GM12878 (cell line): Measurements from ENCODE around the gene SHMT1.

Source experiments
- MYC ChIP-seq: IDR thresholded peaks from 2 replicates; pipeline ENCODE4 v1.6.1; 2011; ENCODE audit warnings: mild to moderate bottlenecking, low read length, moderate library complexity, inconsistent platforms; ENCODE audit not compliant: insufficient read depth, insufficient replicate concordance, insufficient read length, severe bottlenecking
- NBN ChIP-seq: fragments of 450-650 bp; IDR thresholded peaks from 2 replicates; pipeline ENCODE4 v1.6.1; 2016
- POLR2A ChIP-seq: IDR thresholded peaks from 2 replicates; pipeline ENCODE4 v1.6.1; 2011; ENCODE audit warnings: low read depth, mild to moderate bottlenecking, low read length
- TCF12 ChIP-seq: IDR thresholded peaks from 2 replicates; pipeline ENCODE4 v1.6.1; 2011; ENCODE audit warnings: low read depth, mild to moderate bottlenecking, low read length
- TF ChIP-seq, protein P1 (sequence below), 3 experiments: IDR thresholded peaks in 2 of 3; conservative IDR thresholded peaks in 1 of 3; 2 replicates each; pipeline ENCODE4 v1.5.1; 2011; ENCODE audit warnings: low read depth in 3 of 3, low read length in 3 of 3, mild to moderate bottlenecking in 3 of 3, control low read depth in 2 of 3, moderate library complexity in 2 of 3, inconsistent platforms in 1 of 3, mixed read lengths in 1 of 3; ENCODE audit not compliant: control insufficient read depth in 2 of 3, insufficient read depth in 1 of 3; ENCODE audit errors: extremely low read depth in 1 of 3

DNA sequence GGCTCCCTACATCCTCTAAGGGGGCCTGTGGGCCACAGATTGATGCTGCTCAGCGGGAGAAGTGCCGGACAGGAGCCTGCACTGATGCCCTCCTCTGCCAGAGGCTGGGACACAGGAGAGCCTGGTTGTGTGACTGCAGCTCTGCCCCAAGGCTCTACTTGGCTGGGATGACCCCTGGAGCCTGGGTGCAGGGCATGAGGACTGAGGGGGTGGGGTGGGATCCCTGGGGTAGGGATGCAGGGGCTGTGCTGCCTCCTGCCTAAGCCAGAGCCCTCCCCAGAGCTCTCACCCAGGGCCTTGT, 14.8 kb upstream of the SHMT1 start:
- TF ChIP-seq MYC, result no peak
- TF ChIP-seq NBN, result no peak
- TF ChIP-seq POLR2A, result no peak
- TF ChIP-seq, protein P1, sequence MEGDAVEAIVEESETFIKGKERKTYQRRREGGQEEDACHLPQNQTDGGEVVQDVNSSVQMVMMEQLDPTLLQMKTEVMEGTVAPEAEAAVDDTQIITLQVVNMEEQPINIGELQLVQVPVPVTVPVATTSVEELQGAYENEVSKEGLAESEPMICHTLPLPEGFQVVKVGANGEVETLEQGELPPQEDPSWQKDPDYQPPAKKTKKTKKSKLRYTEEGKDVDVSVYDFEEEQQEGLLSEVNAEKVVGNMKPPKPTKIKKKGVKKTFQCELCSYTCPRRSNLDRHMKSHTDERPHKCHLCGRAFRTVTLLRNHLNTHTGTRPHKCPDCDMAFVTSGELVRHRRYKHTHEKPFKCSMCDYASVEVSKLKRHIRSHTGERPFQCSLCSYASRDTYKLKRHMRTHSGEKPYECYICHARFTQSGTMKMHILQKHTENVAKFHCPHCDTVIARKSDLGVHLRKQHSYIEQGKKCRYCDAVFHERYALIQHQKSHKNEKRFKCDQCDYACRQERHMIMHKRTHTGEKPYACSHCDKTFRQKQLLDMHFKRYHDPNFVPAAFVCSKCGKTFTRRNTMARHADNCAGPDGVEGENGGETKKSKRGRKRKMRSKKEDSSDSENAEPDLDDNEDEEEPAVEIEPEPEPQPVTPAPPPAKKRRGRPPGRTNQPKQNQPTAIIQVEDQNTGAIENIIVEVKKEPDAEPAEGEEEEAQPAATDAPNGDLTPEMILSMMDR (IDR thresholded peaks at IDR 0.05 in 2 of 3, conservative IDR thresholded peaks at IDR 0.05 in 1 of 3; ENCODE audit: control insufficient read depth in 2 of 3, extremely low read depth in 1 of 3, insufficient read depth in 1 of 3, low read depth in 3 of 3, low read length in 3 of 3), result no peak
- no peak for TF ChIP-seq TCF12
